ENCODE results near the gene ADAM30. TPM values are rescaled to one million over a fixed set of nuclear protein-coding genes. Genes with fewer than 3 reads are reported as not detected.

The ADAM30 gene
- total RNA-seq, 2 experiments from 2014 or later, result not detected

- Histone ChIP-seq H3K4me1 (ENCODE audit: insufficient read depth, low read length, poor library complexity, severe bottlenecking) (no peaks in the 10 kb centered on the region), H3K36me3 (ENCODE audit: insufficient read depth, low read length) (peaks cover 35% of the 10 kb centered on the region), H3K27ac (ENCODE audit: low read depth, low read length, poor library complexity, severe bottlenecking) (no peak overlapping the region), H2AFZ (ENCODE audit: low read length) (no peak overlapping the region), H4K20me1 (ENCODE audit: insufficient read depth, low read length) (no peaks in the 10 kb centered on the region), H3K9me2 (ENCODE audit: insufficient read depth, low read length) (no peaks in the 10 kb centered on the region), H3K4me2 (ENCODE audit: low read length) (no peak overlapping the region), H3K79me2 (ENCODE audit: insufficient read depth, low read depth, low read length) (no peaks in the 10 kb centered on the region), H3K9me3 (ENCODE audit: low read length) (no peaks in the 10 kb centered on the region), H3K4me3 (ENCODE audit: low read depth, low read length, poor library complexity, severe bottlenecking) (no peak overlapping the region)
- CTCF ChIA-PET (ENCODE audit: unreplicated experiment), result no interaction called here
- BruUV-seq (replicated peaks), result no TSS peak
- intact Hi-C loops (cut with micrococcal nuclease; ENCODE audit: unreplicated experiment), result no loop called here
- TF ChIP-seq CTCF (conservative IDR thresholded peaks at IDR 0.05; ENCODE audit: low read length) (no peak), EZH2phosphoT487 (IDR thresholded peaks at IDR 0.05; ENCODE audit: borderline replicate concordance, low read depth, low read length) (no peak)
- no peak for DNase-seq (ENCODE audit: low spot score)
- POLR2A ChIA-PET, result interaction anchor here (0.5 kb wide), 1 partner anchor 14 kb away, joined by 3 read pairs; no protein-coding TSS in a partner anchor
These were observed 16.6 kb upstream of the ADAM30 start for GRCh38 chr1:119912963-119913362.

DNA sequence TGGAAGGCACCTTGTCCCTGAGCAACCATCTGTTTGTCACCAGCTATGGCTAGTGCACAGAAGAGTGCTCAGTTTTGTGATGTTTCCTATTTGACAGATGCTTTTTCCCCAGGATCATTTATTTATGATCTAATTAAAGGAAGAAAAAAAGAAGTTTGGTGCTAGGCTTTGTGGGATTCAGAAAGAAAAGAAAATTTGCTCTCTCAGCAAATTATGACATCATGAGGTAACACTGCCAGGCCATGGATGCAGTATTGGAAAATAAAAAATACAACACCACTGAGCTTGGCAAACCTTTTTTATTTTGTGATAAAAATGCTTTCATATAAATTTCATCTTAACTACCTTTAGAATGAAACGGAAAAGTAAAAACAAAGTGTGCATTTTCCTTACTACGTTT lies 15.5 kb upstream of the ADAM30 start:
- DNase-seq (ENCODE audit: low spot score), result no peak
- H3K79me2 ChIP-seq (ENCODE audit: insufficient read depth, low read depth, low read length), result no peaks in the 10 kb centered on the region
- peaks cover 23% of the 10 kb centered on the region for H3K36me3 ChIP-seq (ENCODE audit: insufficient read depth, low read length)
- ChIA-PET POLR2A (no interaction called here), CTCF (ENCODE audit: unreplicated experiment) (no interaction called here)
- no peaks in the 10 kb centered on the region for H3K9me3 ChIP-seq (ENCODE audit: low read length)
- no peaks in the 10 kb centered on the region for H4K20me1 ChIP-seq (ENCODE audit: insufficient read depth, low read length)
- H3K4me3 ChIP-seq (ENCODE audit: low read depth, low read length, poor library complexity, severe bottlenecking), result no peak overlapping the region
- intact Hi-C loops (cut with micrococcal nuclease; ENCODE audit: unreplicated experiment), result no loop called here
- H3K4me2 ChIP-seq (ENCODE audit: low read length), result no peak overlapping the region
- H3K4me1 ChIP-seq (ENCODE audit: insufficient read depth, low read length, poor library complexity, severe bottlenecking), result no peaks in the 10 kb centered on the region
- TF ChIP-seq EZH2phosphoT487 (IDR thresholded peaks at IDR 0.05; ENCODE audit: borderline replicate concordance, low read depth, low read length) (no peak), CTCF (conservative IDR thresholded peaks at IDR 0.05; ENCODE audit: low read length) (no peak)
- H3K27ac ChIP-seq (ENCODE audit: low read depth, low read length, poor library complexity, severe bottlenecking), result no peak overlapping the region
- H2AFZ ChIP-seq (ENCODE audit: low read length), result no peak overlapping the region
- BruUV-seq (replicated peaks), result no TSS peak
- H3K9me2 ChIP-seq (ENCODE audit: insufficient read depth, low read length), result no peaks in the 10 kb centered on the region

DNA sequence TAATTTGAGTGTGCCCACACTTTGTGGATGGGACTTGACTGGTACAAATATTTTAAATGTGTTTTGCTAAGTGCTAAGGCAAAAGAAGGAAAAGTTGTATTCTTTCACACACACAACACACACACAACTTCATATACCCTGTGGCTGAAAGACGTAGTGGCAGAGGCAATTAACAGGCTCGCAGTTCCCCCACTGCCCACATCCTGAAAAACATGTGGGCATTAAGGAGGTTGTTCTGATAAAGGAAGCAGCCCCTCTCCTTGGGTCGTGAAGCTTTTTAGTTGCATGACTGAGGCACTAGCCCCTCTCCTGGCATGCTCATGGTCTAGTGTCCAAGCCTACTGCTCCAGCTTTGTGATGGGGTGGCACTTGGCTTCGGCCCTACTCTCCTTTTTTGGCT lies 14.3 kb upstream of the ADAM30 start:
- Histone ChIP-seq H3K79me2 (ENCODE audit: insufficient read depth, low read depth, low read length) (no peaks in the 10 kb centered on the region), H3K9me3 (ENCODE audit: low read length) (no peaks in the 10 kb centered on the region), H3K27ac (ENCODE audit: low read depth, low read length, poor library complexity, severe bottlenecking) (no peak overlapping the region), H3K36me3 (ENCODE audit: insufficient read depth, low read length) (peaks cover 12% of the 10 kb centered on the region), H3K4me3 (ENCODE audit: low read depth, low read length, poor library complexity, severe bottlenecking) (no peak overlapping the region), H4K20me1 (ENCODE audit: insufficient read depth, low read length) (no peaks in the 10 kb centered on the region), H3K4me1 (ENCODE audit: insufficient read depth, low read length, poor library complexity, severe bottlenecking) (no peaks in the 10 kb centered on the region), H2AFZ (ENCODE audit: low read length) (no peak overlapping the region), H3K9me2 (ENCODE audit: insufficient read depth, low read length) (no peaks in the 10 kb centered on the region), H3K4me2 (ENCODE audit: low read length) (no peak overlapping the region)
- BruUV-seq (replicated peaks), result no TSS peak
- no peak for TF ChIP-seq CTCF (conservative IDR thresholded peaks at IDR 0.05; ENCODE audit: low read length)
- no peak for TF ChIP-seq EZH2phosphoT487 (IDR thresholded peaks at IDR 0.05; ENCODE audit: borderline replicate concordance, low read depth, low read length)
- ChIA-PET POLR2A (no interaction called here), CTCF (ENCODE audit: unreplicated experiment) (no interaction called here)
- DNase-seq (ENCODE audit: low spot score), result no peak
- intact Hi-C loops (cut with micrococcal nuclease; ENCODE audit: unreplicated experiment), result no loop called here
